K562 (cell line): ENCODE results near the gene SMG7. TPM values are rescaled to one million over a fixed set of nuclear protein-coding genes. Genes with fewer than 3 reads are reported as not detected.

Source experiments
- ATAC-seq: fragments of 200-7000 bp; cut with Tn5 transposase; 3 replicates; pipeline ENCODE4 v1.9.1; 2020; ENCODE audit warnings: moderate library complexity
- BruUV-seq: library from RNA; stranded (reverse); fragments of 400-500 nt; replicated peaks from 2 replicates; lab custom pipeline; 2021; lab: Mats Ljungman, UMichigan
- CTCF ChIA-PET: fragments of 300-600 bp; formaldehyde crosslinking; extraction: SDS; loops from one replicate; lab custom pipeline; 2021; ENCODE audit warnings: low intra/inter-chr PET ratio; lab: Yijun Ruan, JAX
- POLR2A ChIA-PET: fragments of 300-600, 350-650 bp; sonication (Branson Sonifier 250); formaldehyde crosslinking; extraction: SDS; loops from one replicate; lab custom pipeline; 2021; ENCODE audit warnings: antibody characterized with exemption, inconsistent platforms; lab: Yijun Ruan, JAX
- DNase-seq, 4 experiments: peaks; one replicate each; pipeline versions ENCODE4 v3.0.0 to v3.0.0-alpha.2; 2011 to 2018; ENCODE audit warnings: low spot score in 3 of 4, mixed read lengths in 3 of 4; ENCODE audit errors: extremely low read depth in 1 of 4
- FAIRE-seq: peaks from 2 replicates; lab custom pipeline; 2011; peaks lifted over from hg19 to GRCh38; lab: Jason Lieb, UNC
- H2AFZ ChIP-seq: 2 replicates; pipeline ENCODE4 v1.6.0; 2011; ENCODE audit warnings: low read depth, low read length, control low read depth, inconsistent platforms
- H3K27ac ChIP-seq: fragments of 200-600 bp; 3 replicates; pipeline ENCODE4 v1.8.0; 2011; ENCODE audit warnings: low read depth, mild to moderate bottlenecking, control low read depth, inconsistent platforms, low read length, moderate library complexity, mixed read lengths; ENCODE audit errors: extremely low read depth
- H3K27me3 ChIP-seq, 2 experiments: fragments of 300-600 bp in 1 of 2; 2 replicates in 1 of 2; 3 replicates in 1 of 2; pipeline versions ENCODE4 v1.6.0 to v1.8.0; 2011; ENCODE audit warnings: inconsistent platforms in 2 of 2, low read length in 2 of 2, mild to moderate bottlenecking in 1 of 2, mixed read lengths in 1 of 2, moderate library complexity in 1 of 2; ENCODE audit not compliant: control insufficient read depth in 2 of 2, insufficient read depth in 2 of 2
- H3K36me3 ChIP-seq: fragments of 300-600 bp; 3 replicates; pipeline ENCODE4 v1.8.0; 2011; ENCODE audit warnings: mild to moderate bottlenecking, low read length, inconsistent platforms; ENCODE audit not compliant: control insufficient read depth, insufficient read depth
- H3K4me1 ChIP-seq, 2 experiments: fragments of 200-600 bp in 1 of 2; replicated peaks in 1 of 2; 2 replicates in 1 of 2; 3 replicates in 1 of 2; pipeline versions ENCODE4 v1.5.1 to v1.8.0; 2011; ENCODE audit warnings: inconsistent platforms in 2 of 2, low read length in 2 of 2, mild to moderate bottlenecking in 1 of 2, mixed read lengths in 1 of 2, moderate library complexity in 1 of 2; ENCODE audit not compliant: control insufficient read depth in 2 of 2, insufficient read depth in 2 of 2
- H3K4me2 ChIP-seq: 2 replicates; pipeline ENCODE4 v1.6.1; 2011; ENCODE audit warnings: low read length, control low read depth, inconsistent platforms, mixed read lengths; ENCODE audit not compliant: insufficient read depth
- H3K4me3 ChIP-seq: fragments of 200-600 bp; sonication (generic), shearing (Covaris generic); 2 replicates; pipeline ENCODE4 v1.5.1; 2016; ENCODE audit warnings: control low read depth, inconsistent platforms
- H3K79me2 ChIP-seq: fragments of 200-600 bp; 3 replicates; pipeline ENCODE4 v1.8.0; 2011; ENCODE audit warnings: low read length, inconsistent platforms; ENCODE audit not compliant: control insufficient read depth, insufficient read depth
- H3K9ac ChIP-seq, 2 experiments: 2 replicates each; pipeline versions ENCODE4 v1.6.0 to v1.6.1; 2011; ENCODE audit warnings: low read depth in 2 of 2, low read length in 2 of 2, control low read depth in 1 of 2, inconsistent platforms in 1 of 2, mild to moderate bottlenecking in 1 of 2, mixed read lengths in 1 of 2; ENCODE audit not compliant: insufficient read depth in 1 of 2
- H3K9me1 ChIP-seq: one replicate; pipeline ENCODE4 v1.6.0; 2011; ENCODE audit warnings: inconsistent platforms, mild to moderate bottlenecking, low read length, moderate library complexity; ENCODE audit not compliant: control insufficient read depth, insufficient read depth
- H3K9me3 ChIP-seq: replicated peaks from 2 replicates; pipeline ENCODE4 v1.5.1; 2011; ENCODE audit warnings: low read depth, low read length, inconsistent platforms; ENCODE audit not compliant: control insufficient read depth, insufficient read depth
- H4K20me1 ChIP-seq: replicated peaks from 2 replicates; pipeline ENCODE4 v1.6.1; 2011; ENCODE audit warnings: low read length, inconsistent platforms, mixed read lengths; ENCODE audit not compliant: control insufficient read depth, insufficient read depth
- CTBP1 ChIP-seq: fragments of 450-650 bp; IDR thresholded peaks from 2 replicates; pipeline ENCODE4 v1.6.1; 2016; ENCODE audit warnings: borderline replicate concordance
- DACH1 ChIP-seq: fragments of 450-650 bp; IDR thresholded peaks from 2 replicates; pipeline ENCODE4 v1.6.1; 2018; ENCODE audit not compliant: partially characterized antibody
- ETV6 ChIP-seq, 3 experiments: fragments of 150-350 bp in 1 of 3; sonication (generic) in 1 of 3; formaldehyde crosslinking in 1 of 3; IDR thresholded peaks; 2 replicates each; pipeline versions ENCODE4 v1.6.1 to v1.8.0; 2014 to 2022; ENCODE audit warnings: borderline replicate concordance in 2 of 3, low read depth in 2 of 3, antibody characterized with exemption in 1 of 3, low read length in 1 of 3, mild to moderate bottlenecking in 1 of 3, missing genetic modification reagents in 1 of 3
- LARP7 ChIP-seq: fragments of 450-650 bp; IDR thresholded peaks from 2 replicates; pipeline ENCODE4 v1.6.1; 2016
- LCOR ChIP-seq: sonication (generic); formaldehyde crosslinking; IDR thresholded peaks from 2 replicates; pipeline ENCODE4 v1.8.0; 2022; ENCODE audit warnings: mild to moderate bottlenecking, missing genetic modification reagents
- MEF2D ChIP-seq: conservative IDR thresholded peaks from 2 replicates; pipeline ENCODE4 v1.6.1; 2016; ENCODE audit warnings: low read depth, missing genetic modification characterization, missing compliant biosample characterization
- NR4A1 ChIP-seq, 2 experiments: fragments of 250-450 bp in 1 of 2; fragments of 450-650 bp in 1 of 2; sonication (Bioruptor Pico) in 1 of 2; IDR thresholded peaks; 2 replicates each; pipeline versions ENCODE4 v1.4.0 to v1.6.1; 2016 to 2020; ENCODE audit warnings: mild to moderate bottlenecking in 2 of 2, missing compliant biosample characterization in 1 of 2, missing genetic modification characterization in 1 of 2, moderate library complexity in 1 of 2
- PPARD ChIP-seq: fragments of 250-450 bp; sonication (Bioruptor Pico); IDR thresholded peaks from 2 replicates; pipeline ENCODE4 v1.8.0; 2022; ENCODE audit warnings: inconsistent platforms, mild to moderate bottlenecking, moderate library complexity
- RAD21 ChIP-seq, 2 experiments: fragments of 250-450 bp in 1 of 2; fragments of 450-650 bp in 1 of 2; sonication (Bioruptor Pico) in 1 of 2; formaldehyde crosslinking in 1 of 2; IDR thresholded peaks in 1 of 2; conservative IDR thresholded peaks in 1 of 2; 2 replicates each; pipeline versions ENCODE4 v1.4.0 to v1.8.0; 2020 to 2022; ENCODE audit warnings: mild to moderate bottlenecking in 2 of 2, moderate library complexity in 1 of 2
- SLC30A9 ChIP-seq: fragments of 250-450 bp; sonication (Bioruptor Pico); IDR thresholded peaks from 2 replicates; pipeline ENCODE4 v1.8.0; 2022; ENCODE audit warnings: mild to moderate bottlenecking, moderate library complexity
- SPI1 ChIP-seq: IDR thresholded peaks from 2 replicates; pipeline ENCODE4 v1.6.1; 2011; ENCODE audit warnings: low read depth, low read length, control low read depth, borderline replicate concordance
- SRF ChIP-seq, 2 experiments: fragments of 250-450, 450-650 bp in 1 of 2; sonication (Bioruptor Pico) in 1 of 2; sonication (generic) in 1 of 2; formaldehyde crosslinking; IDR thresholded peaks; 2 replicates each; pipeline versions ENCODE4 v1.5.0 to v1.5.1; 2020 to 2022; ENCODE audit warnings: mild to moderate bottlenecking in 1 of 2, missing genetic modification reagents in 1 of 2
- WGBS: fragments of 100-300 bp; shearing (Covaris generic); methylation state at CpG from one replicate; pipeline ENCODE4 v1.1.6; 2016; ENCODE audit warnings: low coverage, mixed read lengths; ENCODE audit not compliant: insufficient coverage; ENCODE audit errors: missing lambda C conversion rate; 5-methylcytosine and 5-hydroxymethylcytosine counted together
- in situ Hi-C: fragments of 300-500 bp; cut with MboI; formaldehyde crosslinking; loops from 4 replicates; pipeline ENCODE4 v1.15.0; 2018; ENCODE audit warnings: inconsistent platforms, mixed read lengths
- intact Hi-C: fragments of 100-400 bp; cut with micrococcal nuclease; formaldehyde crosslinking; loops from 2 replicates; pipeline ENCODE4 v1.14.2; 2022
- polyA plus RNA-seq, 8 experiments: library from polyadenylated mRNA; depleted of rRNA in 4 of 8; stranded (reverse) in 5 of 8; unstranded in 3 of 8; fragments of >200 nt; fragmentation: Nextera tagmentation in 2 of 8; fragmentation: Illumina TruSeq in 1 of 8; extraction: Ambion mirVana in 2 of 8; extraction: Trizol in 1 of 8; gene quantifications; 2 replicates each; pipeline versions ENCODE4 v1.2.1 to v1.2.3, GENCODE V29; 2011 to 2014; ENCODE audit warnings: inconsistent platforms in 1 of 8, missing spikeins in 1 of 8
- total RNA-seq, 7 experiments: library from RNA; depleted of rRNA in 6 of 7; stranded (reverse); fragments of >200 nt in 6 of 7; fragmentation: Illumina TruSeq in 2 of 7; extraction: Trizol in 2 of 7; gene quantifications; 2 replicates each; pipeline versions ENCODE4 v1.2.1 to v1.2.3, GENCODE V29; 2011 to 2021; ENCODE audit warnings: low replicate concordance in 1 of 7
- TF ChIP-seq, protein P1 (sequence below), 2 experiments: fragments of 450-650 bp; IDR thresholded peaks; 2 replicates each; pipeline ENCODE4 v1.6.1; 2016; ENCODE audit warnings: mild to moderate bottlenecking in 2 of 2, borderline replicate concordance in 1 of 2, low read depth in 1 of 2, moderate library complexity in 1 of 2

The SMG7 gene
- total and polyA plus RNA-seq, 9 of the 15 experiments (the other 6 are each of a cell fraction or from before 2014, with no cell fraction given): 12.4 to 74.6 (median 29.0) TPM

GRCh38 chr1:183580281-183580682 is 108.0 kb downstream of the SMG7 start:
- ChIA-PET POLR2A (interaction anchor here (0.7 to 2.4 kb wide), 8 partner anchors 8 to 118 kb away, joined by 3 to 19 read pairs (median 3); partner anchors contain the start of gene NCF2), CTCF (interaction anchor here (1.2 kb wide), 1 partner anchor 111 kb away, joined by 3 read pairs; no protein-coding TSS in a partner anchor)
- H3K4me3 ChIP-seq: no peak overlapping the region
- intact Hi-C loops: loop anchor here (1.0 kb wide), 1 partner anchor 110 kb away; no protein-coding TSS in a partner anchor
- H3K27ac ChIP-seq: no peak overlapping the region
- in situ Hi-C loops: no loop called here
- H2AFZ ChIP-seq: peak overlapping the region; percentile 75
- DNase-seq: peak in 3 of 4 experiments; percentile 30 to 54 (median 48)
- peak; percentile 80 for FAIRE-seq
- peak; percentile 82 for ATAC-seq
- no peaks in the 10 kb centered on the region for H3K9me3 ChIP-seq
- H3K79me2 ChIP-seq: no peaks in the 10 kb centered on the region
- WGBS: under 1% methylated on average over 8 of the region's 8 CpGs
- H3K4me1 ChIP-seq: peaks cover 3 to 9% of the 10 kb centered on the region in 2 experiments; a peak in 3 of 5 replicates
- BruUV-seq: no TSS peak
- H3K36me3 ChIP-seq: no peaks in the 10 kb centered on the region
- H3K9ac ChIP-seq: no peak overlapping the region; a peak in 1 of 4 replicates
- peaks cover 5% of the 10 kb centered on the region for H4K20me1 ChIP-seq
- peak overlapping the region; percentile 71 for H3K4me2 ChIP-seq
- peaks cover 44 to 46% of the 10 kb centered on the region in 2 experiments for H3K27me3 ChIP-seq
- H3K9me1 ChIP-seq: no peaks in the 10 kb centered on the region
- TF ChIP-seq SPI1: peak; percentile 62; the same call in 1 of the 2 replicates
- TF ChIP-seq RAD21 (CRISPR knock-in tag; conservative IDR thresholded peaks at IDR 0.05 in 1 of 2, IDR thresholded peaks at IDR 0.05 in 1 of 2): peak in 1 of 2 experiments; percentile 52; a peak in 2 of 4 replicates
- TF ChIP-seq, protein P1, sequence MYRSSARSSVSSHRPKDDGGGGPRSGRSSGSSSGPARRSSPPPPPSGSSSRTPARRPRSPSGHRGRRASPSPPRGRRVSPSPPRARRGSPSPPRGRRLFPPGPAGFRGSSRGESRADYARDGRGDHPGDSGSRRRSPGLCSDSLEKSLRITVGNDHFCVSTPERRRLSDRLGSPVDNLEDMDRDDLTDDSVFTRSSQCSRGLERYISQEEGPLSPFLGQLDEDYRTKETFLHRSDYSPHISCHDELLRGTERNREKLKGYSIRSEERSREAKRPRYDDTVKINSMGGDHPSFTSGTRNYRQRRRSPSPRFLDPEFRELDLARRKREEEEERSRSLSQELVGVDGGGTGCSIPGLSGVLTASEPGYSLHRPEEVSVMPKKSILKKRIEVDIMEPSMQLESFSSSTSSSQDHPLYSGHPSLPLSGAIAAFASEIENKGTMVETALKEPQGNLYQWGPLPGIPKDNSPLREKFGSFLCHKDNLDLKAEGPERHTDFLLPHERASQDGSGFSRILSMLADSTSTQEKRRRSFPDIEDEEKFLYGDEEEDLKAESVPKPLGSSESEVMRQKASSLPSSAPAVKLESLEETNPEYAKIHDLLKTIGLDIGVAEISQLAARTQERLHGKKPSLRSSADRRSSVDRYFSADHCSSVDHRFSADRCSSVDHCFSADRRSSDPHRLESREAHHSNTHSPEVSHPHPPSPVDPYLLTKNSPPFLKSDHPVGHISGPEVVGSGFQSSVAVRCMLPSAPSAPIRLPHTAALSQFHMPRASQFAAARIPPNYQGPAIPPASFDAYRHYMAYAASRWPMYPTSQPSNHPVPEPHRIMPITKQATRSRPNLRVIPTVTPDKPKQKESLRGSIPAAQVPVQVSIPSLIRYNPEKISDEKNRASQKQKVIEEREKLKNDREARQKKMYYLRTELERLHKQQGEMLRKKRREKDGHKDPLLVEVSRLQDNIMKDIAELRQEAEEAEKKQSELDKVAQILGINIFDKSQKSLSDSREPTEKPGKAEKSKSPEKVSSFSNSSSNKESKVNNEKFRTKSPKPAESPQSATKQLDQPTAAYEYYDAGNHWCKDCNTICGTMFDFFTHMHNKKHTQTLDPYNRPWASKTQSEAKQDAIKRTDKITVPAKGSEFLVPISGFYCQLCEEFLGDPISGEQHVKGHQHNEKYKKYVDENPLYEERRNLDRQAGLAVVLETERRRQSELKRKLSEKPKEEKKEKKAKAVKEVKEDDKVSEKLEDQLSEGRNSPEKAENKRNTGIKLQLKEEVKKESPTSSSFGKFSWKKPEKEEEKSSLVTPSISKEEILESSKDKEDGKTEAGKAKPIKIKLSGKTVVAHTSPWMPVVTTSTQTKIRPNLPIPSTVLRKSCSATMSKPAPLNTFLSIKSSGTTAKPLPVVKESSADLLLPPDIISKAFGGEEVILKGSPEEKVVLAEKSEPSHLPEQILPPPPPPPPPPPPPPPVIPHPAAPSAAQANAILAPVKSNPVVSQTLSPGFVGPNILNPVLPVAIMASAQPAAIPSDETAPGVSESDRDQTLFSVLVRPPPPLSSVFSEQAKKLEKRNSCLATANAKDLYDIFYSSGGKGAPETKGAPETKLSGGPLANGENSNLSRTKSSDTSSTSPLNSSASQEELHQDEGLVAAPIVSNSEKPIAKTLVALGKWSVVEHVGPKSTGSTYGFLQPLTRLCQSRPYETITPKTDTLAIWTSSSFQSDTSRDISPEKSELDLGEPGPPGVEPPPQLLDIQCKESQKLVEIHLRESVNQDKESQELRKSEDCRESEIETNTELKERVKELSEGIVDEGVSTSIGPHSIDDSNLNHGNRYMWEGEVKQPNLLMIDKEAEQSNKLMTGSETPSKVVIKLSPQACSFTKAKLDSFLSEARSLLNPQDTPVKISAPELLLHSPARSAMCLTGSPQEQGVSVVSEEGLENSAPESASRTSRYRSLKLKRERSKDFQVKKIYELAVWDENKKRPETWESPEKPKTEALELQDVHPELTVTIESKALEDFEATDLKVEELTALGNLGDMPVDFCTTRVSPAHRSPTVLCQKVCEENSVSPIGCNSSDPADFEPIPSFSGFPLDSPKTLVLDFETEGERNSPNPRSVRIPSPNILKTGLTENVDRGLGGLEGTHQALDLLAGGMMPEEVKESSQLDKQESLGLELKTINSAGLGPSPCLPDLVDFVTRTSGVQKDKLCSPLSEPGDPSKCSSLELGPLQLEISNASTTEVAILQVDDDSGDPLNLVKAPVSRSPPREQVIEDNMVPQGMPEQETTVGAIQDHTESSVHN (IDR thresholded peaks at IDR 0.05; ENCODE audit: borderline replicate concordance in 1 of 2, low read depth in 1 of 2): no peak
- no peak for TF ChIP-seq MEF2D (tag)
- TF ChIP-seq ETV6 (IDR thresholded peaks at IDR 0.05; ENCODE audit: borderline replicate concordance in 1 of 2, low read depth in 2 of 2, low read length in 1 of 2): 0 out of 4 replicates have a peak, but pooled peaks of 1 of the 2 experiments have one; percentile 48
- TF ChIP-seq ETV6 (CRISPR knock-in tag; IDR thresholded peaks at IDR 0.05; ENCODE audit: borderline replicate concordance): no peak
- TF ChIP-seq LARP7: no peak
- TF ChIP-seq CTBP1: peak; percentile 95
- TF ChIP-seq NR4A1 (CRISPR knock-in tag; IDR thresholded peaks at IDR 0.05): no peak
- TF ChIP-seq NR4A1 (tag; IDR thresholded peaks at IDR 0.05): no peak
- no peak for TF ChIP-seq SLC30A9 (CRISPR knock-in tag)
- TF ChIP-seq PPARD (CRISPR knock-in tag): no peak
- TF ChIP-seq LCOR: peak; percentile 65; the same call in 1 of the 2 replicates
- peak in 1 of 2 experiments; percentile 23; a peak in 1 of 4 replicates for TF ChIP-seq SRF (CRISPR knock-in tag; IDR thresholded peaks at IDR 0.05)
- no peak for TF ChIP-seq DACH1
